NCI-H510A treated with DMSO at 0.1 percent for 48 hours (cell line): Measurements from ENCODE around the gene PARP12.

Source experiments
- DNase-seq: peaks from one replicate; lab custom pipeline; 2025; lab: John Stamatoyannopoulos, UW

The PARP12 gene

DNA sequence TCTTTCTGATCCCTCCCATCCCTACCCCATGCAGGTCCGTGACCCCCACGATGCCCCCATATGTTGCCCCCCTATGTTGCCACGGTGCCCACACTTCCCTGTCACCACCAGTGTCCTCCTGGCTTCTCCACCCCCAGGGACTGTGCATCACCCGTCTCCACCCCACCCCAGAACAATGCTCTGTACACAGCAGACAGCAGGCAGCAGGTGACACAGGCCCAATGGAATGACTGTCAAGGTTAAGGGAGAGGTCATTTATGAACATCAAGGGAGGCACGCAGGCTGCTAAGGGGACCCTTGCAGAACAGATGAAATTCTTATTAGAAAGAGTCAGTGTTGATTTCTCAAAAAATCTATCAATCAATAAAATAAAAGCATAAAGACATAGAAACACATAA, 71.5 kb downstream of the PARP12 start:
- no peak for DNase-seq

DNA sequence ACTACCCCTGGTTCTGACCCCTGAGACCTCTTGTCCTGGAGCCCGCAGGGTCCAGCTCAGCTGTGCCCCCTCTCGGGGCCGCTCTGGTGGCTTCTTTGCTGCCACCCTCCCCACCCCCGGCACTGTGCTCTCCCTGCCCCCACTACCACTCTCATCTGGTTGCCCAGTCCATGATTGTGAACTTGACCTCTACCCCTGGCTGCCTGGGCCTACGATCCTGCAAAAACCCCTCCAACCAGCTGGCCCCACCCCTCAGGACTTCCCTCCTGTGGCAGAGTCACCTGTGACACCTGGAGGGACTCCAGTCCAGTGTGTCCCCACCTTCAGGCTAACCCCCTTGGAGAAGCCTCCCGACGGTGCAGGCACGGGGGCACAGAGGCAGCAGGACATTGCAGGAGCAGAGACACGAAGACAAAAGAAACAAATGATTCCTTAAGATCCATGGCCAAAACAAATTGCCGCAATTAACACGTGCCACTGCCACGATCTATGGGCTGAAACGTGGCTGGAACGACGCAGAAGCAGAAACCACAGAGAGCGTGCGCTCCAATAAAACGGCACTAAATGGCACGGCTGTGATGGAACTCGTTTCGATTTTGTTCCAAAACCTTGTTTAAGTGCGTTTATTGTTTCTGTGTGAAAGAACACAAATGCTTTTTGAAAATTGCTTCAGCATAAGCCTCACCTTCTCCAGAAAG, 72.0 kb downstream of the PARP12 start:
- no peak for DNase-seq

DNA sequence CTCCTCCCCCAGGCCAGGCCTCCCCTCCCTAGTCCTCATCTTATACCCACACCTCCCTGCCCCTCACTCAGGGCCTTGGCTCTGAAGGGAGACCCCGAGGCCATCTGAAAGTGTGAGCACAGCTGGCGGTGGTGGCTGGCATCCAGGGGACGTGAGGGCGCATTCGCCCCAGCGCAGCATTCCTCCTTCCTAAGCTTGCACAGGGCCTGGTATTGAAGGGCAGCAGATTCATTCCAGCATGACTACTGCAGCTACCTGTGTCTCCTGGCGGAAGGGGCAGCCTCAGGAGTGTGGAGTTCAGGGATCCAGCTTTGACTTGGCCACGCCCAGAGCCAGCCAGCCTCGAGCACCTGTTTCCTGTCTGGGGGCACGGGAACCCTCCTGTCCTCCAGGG, 72.6 kb downstream of the PARP12 start:
- DNase-seq: no peak

DNA sequence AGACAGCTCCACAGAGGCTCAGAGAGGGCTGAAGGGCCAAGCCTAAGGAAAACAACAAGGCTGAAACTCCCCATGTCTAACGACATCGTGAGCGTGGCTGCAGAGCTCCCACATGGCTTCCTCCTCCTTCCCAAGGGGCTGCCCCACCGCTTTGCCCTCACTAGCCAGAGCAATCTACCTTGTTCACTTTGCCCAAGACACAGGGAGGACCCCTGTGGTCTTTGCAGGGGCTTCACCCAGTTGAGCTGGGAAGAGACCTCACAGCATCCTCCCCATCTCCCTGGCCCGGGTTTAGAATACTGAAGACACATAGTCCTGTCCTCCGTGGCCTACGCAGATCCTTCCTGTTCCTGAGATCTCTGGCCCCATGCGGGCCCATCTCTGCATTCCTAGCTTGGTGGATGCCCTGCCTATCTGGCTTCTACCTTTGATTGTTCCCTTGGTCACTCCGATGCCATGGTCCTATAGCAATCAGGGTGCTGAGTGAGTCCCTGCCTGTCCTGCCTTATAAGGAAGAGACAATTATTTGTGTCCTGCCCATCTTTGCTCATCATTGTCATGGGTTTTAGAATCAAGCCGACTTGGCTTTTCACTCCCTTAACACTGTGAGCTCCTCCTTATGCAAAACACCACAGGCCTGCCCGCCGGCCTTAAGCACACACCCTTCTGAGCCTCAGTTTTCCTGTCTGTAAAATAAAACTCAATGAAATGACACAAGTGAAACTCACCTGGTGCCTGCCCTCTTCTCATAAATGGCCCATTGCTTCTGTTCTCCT, 73.2 kb downstream of the PARP12 start:
- DNase-seq: no peak

DNA sequence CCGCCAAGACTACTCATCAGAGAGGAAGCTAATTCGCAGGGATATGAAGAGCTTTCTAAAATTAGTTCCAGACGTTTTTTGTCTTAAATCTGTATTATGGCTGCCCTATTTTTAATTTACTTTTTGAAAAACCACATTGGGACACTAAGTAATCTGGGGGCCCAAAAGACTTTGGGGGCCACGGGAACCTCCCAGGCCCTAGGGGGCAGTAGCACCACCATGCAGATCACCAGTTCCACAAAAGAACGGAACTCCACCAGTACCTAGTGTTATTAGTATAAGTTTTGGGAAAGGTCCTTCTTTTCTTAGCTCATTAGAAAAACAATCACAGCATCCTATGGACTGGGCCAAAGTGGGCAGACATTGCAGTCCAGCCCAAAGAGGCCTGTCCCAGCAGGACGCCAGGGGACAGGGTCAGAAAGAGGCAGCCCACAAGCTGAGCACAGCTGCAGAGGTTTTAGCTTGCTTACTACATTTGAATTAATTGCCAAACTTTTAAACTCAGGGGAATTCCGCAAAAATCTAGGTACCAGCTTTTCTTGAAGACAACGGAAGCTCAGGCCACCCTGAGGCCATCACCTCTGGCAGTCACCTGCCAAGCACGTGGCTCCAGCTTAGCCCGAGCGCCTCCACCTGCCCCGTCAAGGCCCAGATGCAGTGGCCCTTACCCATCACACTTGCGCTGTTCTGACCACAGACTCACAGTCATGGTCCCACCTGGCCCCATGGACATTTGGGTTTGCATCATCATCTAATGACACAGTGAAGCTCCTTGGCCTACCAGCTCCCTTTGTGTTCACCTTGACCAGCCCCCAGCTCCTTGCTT, 74.8 kb downstream of the PARP12 start:
- DNase-seq: no peak

DNA sequence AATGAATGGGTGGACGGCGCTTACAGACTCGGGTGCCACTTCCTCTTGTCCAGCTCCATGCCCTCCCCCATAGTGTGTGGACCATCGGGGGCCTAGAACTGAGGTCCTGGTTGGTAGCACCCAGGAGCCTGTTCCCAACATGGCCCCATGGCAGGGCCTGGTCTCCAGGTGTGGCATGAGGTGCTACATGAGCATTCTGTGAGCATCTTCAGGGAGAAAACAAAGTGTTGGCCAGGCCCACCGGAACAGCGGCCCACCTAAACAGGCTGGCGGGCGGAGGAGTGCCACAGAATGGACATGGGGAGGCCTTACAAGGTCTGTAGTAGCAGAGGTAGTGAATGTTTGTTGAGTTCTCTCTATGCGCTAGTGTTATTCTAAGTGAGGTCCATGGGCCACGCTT, 76.9 kb downstream of the PARP12 start:
- DNase-seq: no peak

DNA sequence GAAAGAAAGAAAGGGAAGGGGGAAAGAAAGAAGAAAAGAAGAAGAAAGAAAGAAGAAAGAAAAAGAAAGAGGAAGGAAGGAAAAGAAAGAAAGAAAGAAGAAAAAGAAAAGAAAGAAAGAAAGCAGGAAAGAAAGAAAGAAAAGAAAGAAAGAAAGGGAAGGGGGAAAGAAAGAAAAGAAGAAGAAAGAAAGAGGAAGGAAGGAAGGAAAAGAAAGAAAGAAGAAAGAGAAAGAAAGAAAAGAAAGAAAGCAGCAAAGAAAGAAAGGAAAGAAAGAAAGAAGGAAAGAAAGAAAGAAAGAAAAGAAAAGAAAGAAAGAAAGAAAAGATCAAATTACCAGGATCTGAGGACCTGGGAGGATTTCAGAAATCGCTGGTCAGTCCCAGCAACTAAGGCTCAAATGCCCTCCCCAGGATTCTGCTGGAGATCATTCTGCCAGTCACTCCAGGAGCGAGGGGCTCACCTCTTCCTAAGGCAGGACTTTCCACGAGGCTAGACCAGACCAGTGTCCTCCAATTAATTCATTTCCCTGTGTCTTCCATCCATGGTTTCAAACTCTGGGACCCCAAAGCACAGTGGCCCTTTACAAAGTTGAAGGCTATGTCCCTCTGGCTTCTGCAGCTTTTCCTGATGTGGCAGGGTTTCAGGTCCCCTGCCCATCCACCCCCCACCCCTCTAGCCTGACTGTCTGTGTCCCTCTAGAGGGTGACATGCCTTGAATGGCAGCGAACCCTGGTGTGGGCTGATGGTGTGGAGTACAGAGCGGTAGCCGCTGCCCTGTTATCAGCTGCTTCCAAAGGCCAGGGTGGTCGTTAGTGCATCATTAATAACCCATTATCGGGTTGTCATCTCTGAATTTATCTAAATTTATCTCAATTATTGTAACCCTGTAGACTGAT, 77.9 kb downstream of the PARP12 start:
- no peak for DNase-seq

DNA sequence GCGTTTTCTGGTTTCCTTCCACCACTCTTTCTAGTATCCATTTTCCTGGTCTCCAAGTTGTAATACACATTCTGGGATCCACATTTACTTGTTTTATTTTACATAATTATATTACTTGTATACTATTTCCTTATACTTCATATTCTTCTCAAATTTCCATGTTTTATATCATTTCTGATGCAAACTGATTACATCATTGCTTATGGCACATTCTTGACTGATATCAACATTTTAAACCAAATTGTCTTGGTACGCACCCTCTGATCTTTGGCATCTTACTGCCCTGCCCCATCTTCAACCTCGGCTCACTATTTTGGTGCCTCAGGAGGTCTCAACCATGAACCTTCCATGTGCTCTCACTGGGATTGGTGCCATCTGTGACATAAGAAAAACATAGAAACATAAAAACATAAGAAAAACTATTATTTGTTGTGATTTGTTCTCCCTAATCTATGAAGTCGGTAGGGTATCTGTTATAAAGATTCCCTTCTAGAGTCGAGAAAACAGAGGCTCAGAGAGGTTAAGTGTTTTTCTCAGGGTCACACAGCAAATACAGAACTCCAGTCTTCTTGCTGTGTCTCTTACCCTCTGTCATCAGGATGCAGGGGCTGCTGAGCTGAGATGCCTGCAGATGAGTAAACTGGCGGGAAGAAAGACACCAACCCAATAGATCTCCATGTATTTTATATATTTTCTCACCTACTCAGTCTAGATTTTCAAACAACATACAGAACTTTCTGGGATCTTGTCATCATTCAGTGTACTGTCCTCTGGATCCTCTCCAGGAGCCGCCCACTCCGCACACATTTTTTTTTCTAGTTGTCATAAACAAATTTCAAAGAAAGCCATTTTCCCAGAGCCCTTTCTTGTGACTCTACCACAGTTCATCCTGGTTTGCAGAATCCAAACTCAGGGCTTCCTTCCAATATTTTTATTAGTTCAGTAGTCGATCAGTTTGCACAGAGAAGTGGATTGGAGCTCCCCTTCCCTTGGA, 79.5 kb downstream of the PARP12 start:
- DNase-seq: no peak

DNA sequence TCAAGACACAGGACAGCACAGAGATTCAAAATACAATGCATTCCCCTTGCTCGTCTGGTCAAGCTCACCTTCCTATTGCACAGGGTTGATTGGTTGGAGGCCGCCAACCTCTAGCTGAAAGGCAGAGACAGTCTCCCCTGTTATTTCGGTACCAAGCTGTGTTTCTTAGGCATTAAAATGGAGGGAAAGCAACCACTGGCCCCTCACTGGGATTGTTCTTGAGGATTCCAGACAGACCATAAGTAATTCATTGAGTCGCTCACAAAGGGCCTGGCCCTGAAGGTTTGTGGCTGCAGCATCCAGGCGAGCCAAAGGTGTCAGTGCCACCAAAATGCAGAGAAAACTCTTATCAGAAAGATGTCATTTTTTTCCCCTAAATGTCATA, 81.2 kb downstream of the PARP12 start:
- DNase-seq: no peak

DNA sequence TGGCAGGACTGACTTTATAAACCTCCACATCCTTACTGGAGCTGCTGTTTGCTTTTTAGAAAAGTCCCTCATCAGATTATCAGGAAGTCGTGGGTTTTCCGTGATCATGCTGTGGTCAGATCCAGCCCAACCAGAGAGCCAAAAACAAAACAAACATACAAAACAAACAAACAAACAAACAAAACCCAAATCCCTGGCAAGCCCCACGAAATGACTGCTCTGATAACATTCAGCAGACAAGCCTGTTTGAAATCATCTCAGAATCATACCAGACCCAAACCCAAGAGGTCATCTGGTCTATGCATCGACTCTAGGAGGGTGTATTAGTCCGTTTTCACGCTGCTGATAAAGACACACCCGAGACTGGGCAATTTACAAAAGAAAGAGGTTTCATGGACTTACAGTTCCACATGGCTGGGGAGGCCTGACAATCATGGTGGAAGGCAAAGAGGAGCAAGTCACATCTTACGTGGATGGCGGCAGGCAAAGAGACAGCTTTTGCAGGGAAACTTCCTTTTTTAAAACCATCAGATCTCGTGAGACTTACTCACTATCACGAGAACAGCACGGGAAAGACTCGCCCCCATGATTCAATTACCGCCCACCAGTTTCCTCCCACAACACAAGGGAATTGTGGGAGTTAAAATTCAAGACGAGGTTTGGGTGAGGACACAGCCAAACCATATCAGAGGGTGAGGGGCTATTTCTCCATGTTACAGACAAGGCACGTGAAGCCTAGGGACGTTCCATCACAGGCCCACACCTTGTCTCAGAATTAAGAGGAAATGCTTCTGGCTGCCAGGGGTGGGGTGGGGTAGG, 85.7 kb downstream of the PARP12 start:
- no peak for DNase-seq

DNA sequence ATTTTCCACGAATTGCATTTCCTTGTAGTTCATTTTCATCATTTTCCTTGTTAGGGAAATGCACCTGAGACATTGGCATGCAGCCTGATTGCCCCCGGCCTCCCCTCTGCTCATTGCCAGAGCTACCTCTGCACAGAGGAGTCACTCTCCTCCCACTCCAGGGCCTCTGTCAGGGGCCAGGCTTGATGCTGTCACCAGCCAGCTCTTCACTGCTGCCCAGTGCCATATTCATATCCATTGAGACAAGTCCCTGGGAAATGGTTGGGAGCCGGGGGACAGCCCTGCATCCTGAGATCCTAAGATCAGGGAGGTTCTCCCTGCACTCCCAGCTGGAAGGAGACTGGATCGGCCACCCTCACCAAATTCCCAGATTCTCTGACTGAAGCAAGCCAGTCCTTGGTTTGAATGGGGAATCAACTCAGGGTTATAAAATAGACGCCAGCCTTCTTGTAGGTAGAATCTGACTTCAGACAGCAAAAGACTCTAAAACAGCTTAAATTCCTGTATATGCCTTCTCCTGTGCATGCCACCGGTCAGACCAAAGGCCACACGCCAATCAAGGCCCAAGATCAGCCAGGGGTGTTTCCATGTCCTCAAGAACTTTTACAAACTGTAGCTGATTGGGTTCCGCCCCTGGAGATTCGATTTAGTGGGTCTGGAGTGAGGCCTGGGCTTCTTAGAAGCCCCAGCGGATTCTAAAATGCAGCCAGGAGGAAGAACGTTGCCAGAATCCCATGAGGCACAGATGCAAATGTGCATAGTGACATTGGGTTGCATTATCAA, 86.5 kb downstream of the PARP12 start:
- DNase-seq: no peak

DNA sequence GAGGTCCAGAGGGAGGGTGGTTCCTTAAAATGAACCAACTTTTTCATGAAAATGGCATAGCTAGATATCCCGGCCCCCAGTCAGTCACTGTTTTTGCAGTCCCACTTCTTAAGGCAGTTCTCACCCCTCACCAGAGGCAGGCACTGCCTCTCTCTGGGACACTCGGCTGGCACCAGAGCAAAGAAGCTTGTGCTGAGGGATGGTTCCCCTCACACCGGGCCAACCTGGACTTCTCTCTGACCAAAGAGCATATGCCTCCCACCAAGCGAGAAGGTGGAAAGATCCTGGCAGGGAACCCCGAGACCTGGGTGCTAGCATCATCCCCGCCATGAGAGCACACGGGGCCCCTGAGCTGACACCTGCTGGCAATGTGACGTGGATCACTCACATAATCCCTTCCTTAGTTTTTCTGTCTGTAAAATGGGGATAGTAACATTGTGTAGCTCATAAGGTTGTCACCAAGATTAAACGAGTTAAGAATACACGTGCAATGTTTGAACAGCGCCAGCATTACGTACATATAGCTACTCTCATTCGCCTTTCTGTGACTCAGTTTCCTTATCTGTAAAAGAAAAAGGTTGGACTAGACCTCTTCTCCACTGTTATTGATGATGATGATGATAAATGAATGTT, 88.5 kb downstream of the PARP12 start:
- DNase-seq: no peak
